Omental fat pad (tissue), 4 donors: ENCODE data around the gene GRM4. TPM values are rescaled to one million over a fixed set of nuclear protein-coding genes. Genes with fewer than 3 reads are reported as not detected.

Source experiments
- ATAC-seq: fragments of 150-250 bp; one replicate; pipeline ENCODE4 v1.9.1; 2016; ENCODE audit warnings: mild to moderate bottlenecking, moderate library complexity; ENCODE audit not compliant: low FRiP score
- DNase-seq: peaks from one replicate; pipeline ENCODE4 v3.0.0-alpha.2; 2019; ENCODE audit warnings: low spot score
- total RNA-seq, 4 donors: library from RNA; depleted of rRNA; stranded (reverse); fragments of >200 nt; gene quantifications; one replicate each; pipeline ENCODE4 v1.1.0, GENCODE V29; 2016
- TF ChIP-seq, protein P1 (sequence below), 3 donors: fragments of 450-650 bp; IDR thresholded peaks; one replicate each; pipeline ENCODE4 v1.5.1; 2016 to 2017; ENCODE audit warnings: antibody characterized with exemption in 3 of 3, mild to moderate bottlenecking in 3 of 3, moderate library complexity in 2 of 3

Gene GRM4
- total RNA-seq, 4 donors from 2014 or later: 0.60 TPM; not detected in 3

DNA sequence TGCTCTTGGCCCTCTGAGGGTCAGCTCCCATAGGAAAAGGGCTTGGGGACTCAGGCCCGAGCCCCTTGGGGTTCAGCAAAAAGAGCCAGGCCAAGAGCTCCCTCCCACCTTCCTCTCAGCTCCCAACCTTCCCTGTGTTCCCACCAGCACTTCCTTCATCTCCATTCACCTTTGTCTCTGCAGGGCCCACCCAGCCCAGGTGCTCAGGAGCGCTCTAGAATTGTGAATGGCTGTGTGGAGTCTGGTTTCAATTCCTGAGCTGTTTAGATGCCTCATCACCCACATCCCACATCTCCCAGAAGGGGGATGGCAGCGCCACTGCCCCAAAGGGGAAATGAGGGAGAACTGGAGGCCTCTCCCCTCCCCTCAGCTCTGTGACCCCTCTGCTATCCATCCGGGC is 7.7 kb downstream of the GRM4 start:
- DNase-seq (no peak), ATAC-seq (no peak)
- TF ChIP-seq, protein P1, sequence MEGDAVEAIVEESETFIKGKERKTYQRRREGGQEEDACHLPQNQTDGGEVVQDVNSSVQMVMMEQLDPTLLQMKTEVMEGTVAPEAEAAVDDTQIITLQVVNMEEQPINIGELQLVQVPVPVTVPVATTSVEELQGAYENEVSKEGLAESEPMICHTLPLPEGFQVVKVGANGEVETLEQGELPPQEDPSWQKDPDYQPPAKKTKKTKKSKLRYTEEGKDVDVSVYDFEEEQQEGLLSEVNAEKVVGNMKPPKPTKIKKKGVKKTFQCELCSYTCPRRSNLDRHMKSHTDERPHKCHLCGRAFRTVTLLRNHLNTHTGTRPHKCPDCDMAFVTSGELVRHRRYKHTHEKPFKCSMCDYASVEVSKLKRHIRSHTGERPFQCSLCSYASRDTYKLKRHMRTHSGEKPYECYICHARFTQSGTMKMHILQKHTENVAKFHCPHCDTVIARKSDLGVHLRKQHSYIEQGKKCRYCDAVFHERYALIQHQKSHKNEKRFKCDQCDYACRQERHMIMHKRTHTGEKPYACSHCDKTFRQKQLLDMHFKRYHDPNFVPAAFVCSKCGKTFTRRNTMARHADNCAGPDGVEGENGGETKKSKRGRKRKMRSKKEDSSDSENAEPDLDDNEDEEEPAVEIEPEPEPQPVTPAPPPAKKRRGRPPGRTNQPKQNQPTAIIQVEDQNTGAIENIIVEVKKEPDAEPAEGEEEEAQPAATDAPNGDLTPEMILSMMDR (IDR thresholded peaks at IDR 0.05): no peak

DNA sequence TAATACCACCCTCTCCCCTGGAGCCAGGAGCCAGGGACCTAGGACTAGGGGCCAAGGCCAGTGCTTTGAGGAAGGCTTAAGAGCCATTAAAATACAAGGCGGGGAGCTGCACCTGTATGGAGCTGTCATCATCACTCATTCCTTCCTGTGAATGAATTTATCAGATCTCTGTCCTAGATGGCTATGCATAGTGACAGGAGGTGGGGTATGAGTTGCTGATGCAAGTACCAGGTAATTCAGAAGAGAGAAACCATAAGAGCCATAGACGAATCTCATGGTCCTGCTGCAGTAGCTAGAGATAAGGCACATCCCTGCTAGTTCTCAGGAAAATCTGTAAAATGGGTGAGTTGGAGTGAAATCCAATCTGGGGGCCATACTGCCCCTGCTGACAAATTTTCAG is 10.3 kb downstream of the GRM4 start:
- no peak for ATAC-seq
- no peak for DNase-seq
- TF ChIP-seq, protein P1 (IDR thresholded peaks at IDR 0.05): no peak

DNA sequence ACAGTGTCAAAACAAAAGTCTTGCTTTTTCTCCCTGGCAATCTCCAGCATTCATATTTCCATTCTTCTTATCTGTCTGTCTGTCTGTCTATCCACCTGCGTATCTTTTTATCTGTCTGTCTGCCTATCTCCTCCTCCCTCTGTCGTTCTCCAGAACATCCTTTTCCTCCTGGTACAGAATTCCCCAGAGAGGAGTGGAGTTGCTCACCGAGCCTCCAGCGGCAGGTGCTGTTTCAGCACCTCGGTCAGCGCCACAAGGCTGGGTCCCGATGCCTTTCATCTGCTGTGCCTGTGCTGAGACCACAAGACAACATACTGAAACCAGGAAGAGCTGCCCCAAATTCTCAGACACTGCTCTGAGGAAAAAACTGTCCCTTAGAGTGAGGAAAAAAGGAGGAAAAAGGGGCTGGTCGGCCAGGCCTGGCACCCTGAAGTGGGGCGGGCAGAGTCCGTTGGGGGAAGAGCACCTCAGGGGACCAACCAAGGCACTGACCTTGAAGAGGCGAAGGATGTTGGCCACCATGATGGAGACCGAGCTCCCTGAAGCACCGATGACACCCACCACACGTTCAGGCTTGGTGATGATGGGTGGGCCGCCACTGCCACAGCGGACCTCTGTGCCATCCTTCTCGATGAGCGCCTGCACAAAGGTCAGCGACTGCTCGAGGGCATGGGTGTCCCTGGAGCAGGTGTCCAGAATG is 13.3 kb downstream of the GRM4 start:
- ATAC-seq: no peak
- TF ChIP-seq, protein P1 (IDR thresholded peaks at IDR 0.05): no peak

DNA sequence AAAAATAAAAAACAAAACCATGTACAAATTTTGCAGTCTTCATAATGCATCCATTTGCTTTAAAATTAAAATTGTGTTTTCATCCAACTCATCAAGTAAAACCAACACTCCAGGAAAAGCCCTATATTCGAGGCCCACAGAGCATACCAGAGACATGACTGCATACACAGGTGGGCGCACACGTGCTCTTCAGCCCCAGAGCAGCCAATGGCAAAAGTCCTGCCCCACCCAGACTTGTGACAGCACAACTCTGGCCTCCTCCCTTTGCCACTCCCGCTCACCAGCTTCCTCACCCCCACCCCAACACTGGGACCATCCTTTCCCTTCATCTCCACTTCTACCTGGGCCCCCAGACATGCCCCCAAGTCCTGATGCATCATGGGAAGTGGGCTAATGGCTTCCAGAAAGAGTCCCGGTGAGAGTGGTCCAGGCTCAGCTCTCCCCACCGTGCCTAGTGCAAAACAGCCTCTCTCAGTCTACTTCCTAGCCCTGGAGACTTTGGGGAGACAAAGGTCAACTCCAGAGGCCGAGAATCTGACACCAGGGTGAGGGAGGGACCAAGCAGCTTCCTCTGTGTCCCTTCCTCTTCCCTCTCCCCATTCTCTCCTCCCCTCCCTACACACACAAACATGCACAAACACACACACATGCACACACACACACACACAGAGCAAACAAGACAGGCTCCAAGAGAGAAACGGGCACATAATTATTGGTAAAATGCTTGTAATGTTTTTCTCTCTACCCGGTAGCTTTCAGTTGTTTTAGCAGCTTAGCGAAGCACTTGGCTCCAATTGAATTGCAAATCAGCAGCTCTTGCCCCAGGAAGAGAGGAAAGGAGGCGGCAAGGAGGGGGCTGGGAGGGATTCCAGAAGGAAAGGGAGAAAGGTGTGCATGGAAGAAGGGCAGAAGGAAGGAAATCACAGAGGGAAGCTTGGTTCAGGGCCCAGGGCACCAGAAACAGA is 14.3 kb downstream of the GRM4 start:
- TF ChIP-seq, protein P1 (IDR thresholded peaks at IDR 0.05): no peak
- no peak for ATAC-seq
- DNase-seq: no peak

More for the DNA sequence above, 13.3 kb downstream of the GRM4 start:
- DNase-seq: no peak

DNA sequence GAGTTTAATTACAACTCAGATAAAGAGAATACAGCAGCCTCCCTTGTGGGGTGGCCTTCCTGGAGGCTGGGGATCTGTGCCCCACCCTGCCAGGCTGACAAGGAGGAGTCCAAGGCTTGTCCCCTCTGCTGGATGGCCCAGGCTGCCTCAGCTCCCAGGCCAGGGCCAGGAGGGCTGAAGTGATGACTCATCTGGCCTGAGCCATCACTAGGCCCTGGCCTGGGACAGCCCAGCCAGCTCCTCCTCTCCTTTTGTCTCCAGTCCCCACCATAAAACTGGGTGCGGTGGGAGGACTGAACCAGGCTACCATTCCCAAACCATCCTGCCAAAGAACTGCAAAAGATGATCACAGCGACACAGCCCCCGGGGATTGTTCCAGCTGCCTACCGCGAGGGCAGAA is 15.0 kb downstream of the GRM4 start:
- TF ChIP-seq, protein P1 (IDR thresholded peaks at IDR 0.05): no peak

DNA sequence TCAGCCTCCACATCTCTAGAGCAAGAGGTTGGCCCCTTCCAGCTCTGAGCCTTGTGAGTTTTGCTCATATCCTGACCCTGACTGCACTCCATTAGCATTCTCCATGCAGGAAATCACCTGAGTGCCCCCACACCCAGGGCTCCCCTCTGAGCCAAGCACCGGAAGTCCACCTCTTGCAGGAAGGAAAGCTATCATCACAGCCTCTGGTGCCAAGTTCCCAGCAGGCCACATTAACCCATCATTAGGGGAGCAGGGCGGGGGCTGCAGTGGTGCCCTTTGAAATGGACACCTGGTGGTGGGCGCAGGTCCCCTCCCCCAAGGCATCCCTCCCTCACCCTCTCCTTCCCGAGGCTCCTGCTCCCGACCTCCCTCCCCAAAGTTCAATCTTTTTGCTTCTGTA is 16.1 kb downstream of the GRM4 start:
- TF ChIP-seq, protein P1 (IDR thresholded peaks at IDR 0.05): no peak
- ATAC-seq (no peak), DNase-seq (no peak)

More for the DNA sequence above, 15.0 kb downstream of the GRM4 start:
- DNase-seq (no peak), ATAC-seq (no peak)
